ENCODE data around the gene SLC7A1. TPM values are rescaled to one million over a fixed set of nuclear protein-coding genes. Genes with fewer than 3 reads are reported as not detected.

SLC7A1 gene
- total RNA-seq, 1 donor from 2014 or later, result 138 TPM

DNA sequence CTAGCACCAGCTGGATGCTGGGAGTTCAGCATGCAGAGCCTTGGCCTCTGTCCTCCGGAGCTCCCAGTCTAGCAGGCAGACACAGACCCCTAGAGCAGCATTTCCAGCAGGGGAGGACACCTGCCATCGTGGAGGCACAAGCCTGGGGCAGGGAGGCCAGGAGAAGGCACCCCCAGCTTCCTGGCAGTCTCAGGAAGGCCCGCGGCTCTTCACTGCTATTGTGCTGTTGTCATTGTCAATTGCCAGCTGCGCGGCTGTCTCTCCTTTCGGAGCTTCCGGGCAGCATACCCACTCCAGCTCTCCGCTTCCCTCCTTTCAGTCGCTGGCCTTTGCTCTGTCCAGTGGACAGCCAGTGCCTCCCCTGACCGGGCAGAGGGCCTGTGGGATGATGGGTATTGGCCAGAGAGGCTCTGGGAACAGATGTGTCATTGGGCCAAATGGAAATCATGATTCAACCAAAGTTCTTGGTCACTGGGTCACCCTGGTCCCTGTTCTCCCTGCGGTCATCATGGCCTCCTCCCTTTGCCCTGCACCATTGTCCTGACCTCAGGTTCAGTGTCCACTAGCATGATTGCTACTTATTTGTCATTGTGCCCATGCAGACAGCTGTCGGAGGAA lies 93.0 kb downstream of the SLC7A1 start:
- no peak for DNase-seq
- Mint-ChIP-seq H3K36me3 (ENCODE audit: low read depth) (no peaks in the 10 kb centered on the region), H3K4me3 (no peak overlapping the region), H3K27ac (no peak overlapping the region), H3K9me3 (no peaks in the 10 kb centered on the region), H3K27me3 (peaks cover 10% of the 10 kb centered on the region), H3K4me1 (peaks cover 2% of the 10 kb centered on the region)
- intact Hi-C loops (cut with micrococcal nuclease), result no loop called here

DNA sequence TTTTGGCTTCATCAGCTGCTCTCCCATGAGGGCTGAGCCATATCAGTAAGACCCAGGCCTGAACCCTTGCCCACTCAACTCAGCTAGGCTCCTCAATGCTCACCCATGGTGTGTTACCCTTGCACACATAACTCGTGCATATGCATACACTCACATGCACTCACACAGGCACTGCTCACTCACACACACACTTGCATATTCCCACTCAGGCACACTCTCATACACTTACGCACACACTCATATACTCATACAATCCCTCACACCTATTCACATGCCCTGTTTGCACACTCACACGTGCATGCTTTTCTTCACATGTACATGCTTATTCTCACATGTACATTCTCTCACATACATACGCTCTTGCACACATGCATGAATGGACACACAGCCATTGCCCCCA lies 93.8 kb downstream of the SLC7A1 start:
- H3K4me3 Mint-ChIP-seq, result no peak overlapping the region
- no peak overlapping the region for H3K27ac Mint-ChIP-seq
- intact Hi-C loops (cut with micrococcal nuclease), result no loop called here
- peaks cover 14% of the 10 kb centered on the region for H3K27me3 Mint-ChIP-seq
- no peaks in the 10 kb centered on the region for H3K9me3 Mint-ChIP-seq
- H3K4me1 Mint-ChIP-seq, result peaks cover 2% of the 10 kb centered on the region
- H3K36me3 Mint-ChIP-seq (ENCODE audit: low read depth), result no peaks in the 10 kb centered on the region
- DNase-seq, result no peak

DNA sequence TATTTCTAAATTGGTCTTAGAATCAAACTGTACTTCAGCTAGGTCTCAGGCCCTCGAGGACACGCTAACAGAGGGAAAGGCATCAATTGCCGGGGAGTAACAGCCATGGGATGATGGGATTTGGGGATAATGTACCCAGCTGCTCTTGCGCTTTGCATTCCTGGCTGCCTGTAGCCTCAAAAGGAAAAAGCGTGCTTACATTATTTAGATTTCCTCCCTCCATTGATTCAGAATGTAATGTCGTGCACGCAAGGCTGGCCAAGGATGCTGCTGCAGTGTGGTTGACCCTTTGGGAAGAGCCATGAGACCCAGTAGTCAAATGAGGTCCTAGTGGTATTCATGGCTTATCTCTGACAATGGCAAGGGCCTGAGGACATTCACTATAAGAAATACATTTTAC lies 95.1 kb downstream of the SLC7A1 start:
- Mint-ChIP-seq H3K4me3 (no peak overlapping the region), H3K27me3 (peaks cover 21% of the 10 kb centered on the region), H3K27ac (no peak overlapping the region), H3K36me3 (ENCODE audit: low read depth) (no peaks in the 10 kb centered on the region), H3K9me3 (no peaks in the 10 kb centered on the region), H3K4me1 (peaks cover 8% of the 10 kb centered on the region)
- no peak for DNase-seq
- intact Hi-C loops (cut with micrococcal nuclease), result no loop called here

DNA sequence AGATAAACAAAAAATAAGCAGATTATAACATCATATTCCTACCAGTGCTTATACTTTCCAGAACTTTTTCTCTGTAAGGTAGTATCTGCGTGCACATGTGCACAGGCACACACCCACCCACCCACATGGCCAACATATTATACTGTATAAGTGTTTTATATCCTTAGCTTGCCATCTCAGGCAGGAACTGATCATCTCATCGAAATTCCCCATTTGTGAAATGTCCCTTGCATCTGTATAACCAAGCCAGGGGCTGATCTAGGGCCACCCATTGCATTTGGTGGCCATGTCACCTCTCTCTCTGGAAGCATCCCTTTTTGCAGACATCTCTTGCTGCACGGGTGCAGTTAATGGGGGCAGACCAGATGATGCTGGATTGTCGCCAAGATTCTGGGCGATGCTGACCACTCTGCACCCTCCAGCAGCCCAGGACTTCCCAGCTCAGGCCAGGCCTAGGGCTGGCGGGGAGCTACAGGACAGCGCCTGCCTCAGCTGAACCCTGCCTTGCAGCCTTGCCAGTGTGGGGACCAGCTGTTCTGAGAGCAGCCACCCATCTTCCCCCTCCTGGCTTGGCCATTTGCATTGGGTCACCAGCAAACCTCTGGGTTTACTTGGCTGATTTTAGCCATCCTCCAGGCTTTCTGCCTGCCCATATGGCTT lies 95.9 kb downstream of the SLC7A1 start:
- Mint-ChIP-seq H3K27me3 (peaks cover 21% of the 10 kb centered on the region), H3K27ac (no peak overlapping the region), H3K4me1 (peaks cover 8% of the 10 kb centered on the region), H3K36me3 (ENCODE audit: low read depth) (no peaks in the 10 kb centered on the region), H3K9me3 (no peaks in the 10 kb centered on the region), H3K4me3 (no peak overlapping the region)
- no peak for DNase-seq
- intact Hi-C loops (cut with micrococcal nuclease), result no loop called here

DNA sequence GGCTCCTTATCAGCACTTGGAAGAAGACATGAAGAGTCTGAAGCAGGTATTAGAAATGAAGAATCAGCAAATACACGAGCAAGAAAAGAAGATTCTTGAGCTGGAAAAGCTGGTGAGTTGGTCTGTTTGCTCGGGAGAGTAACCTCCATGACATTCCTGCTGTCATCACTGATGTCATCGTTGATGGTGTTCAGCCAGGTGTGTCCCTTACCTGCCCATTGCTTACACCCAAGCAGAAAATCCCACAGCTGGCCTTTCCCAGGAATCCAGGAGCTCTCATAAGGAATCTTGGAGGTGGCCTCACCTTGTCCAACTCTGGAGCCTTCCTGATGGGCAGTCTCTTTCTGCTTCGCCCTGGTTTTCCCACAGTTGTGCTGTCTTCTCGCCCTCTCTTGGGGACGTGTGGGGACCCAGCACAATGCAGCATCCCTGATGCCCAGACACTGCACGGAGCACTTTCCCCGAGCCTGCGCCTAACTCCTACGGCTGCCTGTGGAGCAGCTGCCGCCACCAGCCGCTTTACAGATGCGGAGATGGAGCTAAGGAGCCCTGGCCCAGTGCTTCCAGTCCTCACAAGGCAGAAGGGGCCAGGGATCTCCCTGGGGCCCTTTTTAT lies 97.0 kb downstream of the SLC7A1 start:
- intact Hi-C loops (cut with micrococcal nuclease), result no loop called here
- peaks cover 22% of the 10 kb centered on the region for H3K27me3 Mint-ChIP-seq
- DNase-seq, result no peak
- no peak overlapping the region for H3K4me3 Mint-ChIP-seq
- no peaks in the 10 kb centered on the region for H3K36me3 Mint-ChIP-seq (ENCODE audit: low read depth)
- peaks cover 8% of the 10 kb centered on the region for H3K4me1 Mint-ChIP-seq
- no peaks in the 10 kb centered on the region for H3K9me3 Mint-ChIP-seq
- H3K27ac Mint-ChIP-seq, result no peak overlapping the region

DNA sequence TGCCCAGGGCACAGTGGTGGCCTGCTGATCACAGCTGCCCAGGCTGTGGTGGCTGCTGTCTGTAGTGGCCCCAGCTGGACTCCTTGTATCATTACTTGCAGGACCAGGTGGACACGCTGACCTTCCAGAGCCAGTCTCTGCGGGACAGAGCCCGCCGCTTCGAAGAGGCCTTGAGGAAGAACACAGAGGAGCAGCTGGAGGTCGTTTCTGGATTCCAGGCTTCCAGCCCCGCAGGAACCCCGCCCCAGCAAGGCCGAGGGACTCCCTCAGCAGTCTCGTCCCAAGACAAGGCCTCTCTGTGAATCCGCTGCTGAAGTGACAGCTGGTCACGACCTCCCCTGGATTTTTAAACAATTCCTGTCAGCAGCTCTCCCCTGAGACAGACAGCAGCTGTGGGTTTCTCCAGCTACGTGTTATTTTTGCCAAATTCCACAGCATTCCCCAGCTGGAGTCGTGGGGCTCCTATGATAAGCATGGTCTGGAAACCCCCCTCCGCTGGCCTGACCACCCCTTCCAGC lies 98.3 kb downstream of the SLC7A1 start:
- Mint-ChIP-seq H3K4me1 (peaks cover 7% of the 10 kb centered on the region), H3K4me3 (no peak overlapping the region), H3K27me3 (peaks cover 16% of the 10 kb centered on the region), H3K36me3 (ENCODE audit: low read depth) (no peaks in the 10 kb centered on the region), H3K9me3 (no peaks in the 10 kb centered on the region), H3K27ac (no peak overlapping the region)
- no peak for DNase-seq
- intact Hi-C loops (cut with micrococcal nuclease), result no loop called here

DNA sequence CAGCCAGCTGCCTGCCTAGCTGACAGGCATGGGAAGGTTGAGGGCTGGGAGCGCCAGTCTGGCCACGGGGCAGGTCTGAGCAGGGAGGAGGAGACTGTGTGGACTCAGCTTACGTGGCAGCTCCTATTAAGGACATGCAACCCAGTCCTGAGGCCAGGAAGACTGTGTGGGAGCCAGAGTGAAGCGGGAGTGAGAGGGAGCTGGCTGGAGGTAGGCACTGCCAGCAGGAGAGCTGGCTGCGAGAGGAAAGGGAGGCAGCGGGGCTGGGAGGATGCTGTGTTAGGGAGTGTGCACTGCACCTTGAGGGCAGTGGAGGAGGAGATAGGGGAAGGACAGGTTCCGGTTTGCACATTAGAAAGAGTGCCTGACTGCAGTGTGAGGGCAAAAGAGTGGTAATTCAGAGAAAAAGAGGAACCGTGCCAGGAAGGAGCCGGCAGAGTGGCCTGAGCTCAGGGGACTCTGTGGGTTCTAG lies 99.2 kb downstream of the SLC7A1 start:
- H3K4me3 Mint-ChIP-seq, result no peak overlapping the region
- no peaks in the 10 kb centered on the region for H3K9me3 Mint-ChIP-seq
- peaks cover 14% of the 10 kb centered on the region for H3K27me3 Mint-ChIP-seq

DNA sequence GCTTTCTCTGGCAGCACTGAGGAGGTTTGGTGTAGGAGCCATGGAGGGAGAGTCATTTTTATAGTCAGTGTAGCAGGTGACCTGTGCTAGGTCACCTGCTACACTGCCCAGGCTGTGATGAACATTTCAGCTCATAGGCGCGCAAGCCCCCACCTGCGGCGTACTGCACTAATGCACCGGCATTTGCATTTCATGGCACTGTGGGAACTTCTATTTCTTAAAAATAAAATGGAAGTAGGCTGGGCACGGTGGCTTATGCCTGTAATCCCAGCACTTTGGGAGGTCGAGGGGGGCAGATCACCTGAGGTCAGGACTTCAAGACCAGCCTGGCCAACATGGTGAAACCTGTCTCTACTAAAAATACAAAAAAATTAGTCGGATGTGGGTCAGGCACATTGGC lies 101.0 kb downstream of the SLC7A1 start:
- intact Hi-C loops (cut with micrococcal nuclease), result no loop called here
- Mint-ChIP-seq H3K4me3 (no peak overlapping the region), H3K27ac (no peak overlapping the region), H3K27me3 (peaks cover 14% of the 10 kb centered on the region), H3K36me3 (ENCODE audit: low read depth) (no peaks in the 10 kb centered on the region), H3K9me3 (no peaks in the 10 kb centered on the region), H3K4me1 (peaks cover 7% of the 10 kb centered on the region)
- DNase-seq, result no peak

More for the DNA sequence above, 99.2 kb downstream of the SLC7A1 start:
- intact Hi-C loops (cut with micrococcal nuclease), result no loop called here
- Mint-ChIP-seq H3K27ac (no peak overlapping the region), H3K36me3 (ENCODE audit: low read depth) (no peaks in the 10 kb centered on the region), H3K4me1 (peaks cover 7% of the 10 kb centered on the region)
- DNase-seq, result no peak

DNA sequence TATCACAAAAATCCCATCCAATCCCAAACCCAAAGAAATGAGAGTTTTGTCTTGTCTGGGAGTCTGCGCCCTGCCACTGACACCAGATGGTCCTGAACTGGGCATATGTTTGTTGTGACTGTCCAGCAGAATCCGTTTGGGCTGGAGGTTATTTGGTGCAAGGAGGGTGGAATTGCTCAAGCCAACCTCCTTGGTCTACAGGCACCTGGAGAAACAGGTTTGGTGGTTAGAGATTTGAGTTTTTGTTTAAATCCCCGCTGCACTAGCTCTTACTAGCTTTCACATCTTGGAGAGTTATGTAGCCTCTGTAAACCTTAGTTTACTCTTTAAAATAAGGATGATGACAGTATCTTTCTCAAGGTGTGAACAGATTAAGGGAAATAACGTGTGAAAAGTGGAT lies 101.7 kb downstream of the SLC7A1 start:
- Mint-ChIP-seq H3K9me3 (no peaks in the 10 kb centered on the region), H3K27me3 (peaks cover 14% of the 10 kb centered on the region), H3K27ac (no peak overlapping the region), H3K4me1 (peaks cover 7% of the 10 kb centered on the region), H3K36me3 (ENCODE audit: low read depth) (no peaks in the 10 kb centered on the region), H3K4me3 (no peak overlapping the region)
- intact Hi-C loops (cut with micrococcal nuclease), result no loop called here
- no peak for DNase-seq

DNA sequence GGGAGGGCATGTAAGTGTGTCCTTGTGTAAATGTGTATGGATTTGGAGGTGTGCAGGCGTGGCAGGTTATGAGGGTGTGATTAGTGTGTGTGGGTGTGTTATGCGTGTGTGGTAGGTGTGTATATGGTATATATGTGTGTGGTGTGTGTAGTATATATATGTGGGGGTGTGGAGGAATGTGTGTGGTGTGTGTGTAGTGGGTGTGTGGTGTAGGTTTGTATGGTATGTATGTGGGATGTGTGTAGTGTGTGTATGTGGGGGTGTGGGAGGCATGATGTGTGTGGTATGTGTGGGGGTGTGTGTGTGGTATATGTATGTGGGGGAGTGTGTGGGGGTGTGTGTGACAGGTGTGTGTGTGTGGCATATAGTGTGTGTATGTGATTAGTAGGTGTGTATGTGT lies 104.2 kb downstream of the SLC7A1 start:
- H3K9me3 Mint-ChIP-seq, result no peaks in the 10 kb centered on the region
- H3K27me3 Mint-ChIP-seq, result peaks cover 6% of the 10 kb centered on the region
- DNase-seq, result no peak
- no peaks in the 10 kb centered on the region for H3K36me3 Mint-ChIP-seq (ENCODE audit: low read depth)
- peaks cover 3% of the 10 kb centered on the region for H3K4me1 Mint-ChIP-seq
- H3K4me3 Mint-ChIP-seq, result no peak overlapping the region
- intact Hi-C loops (cut with micrococcal nuclease), result no loop called here
- no peak overlapping the region for H3K27ac Mint-ChIP-seq

DNA sequence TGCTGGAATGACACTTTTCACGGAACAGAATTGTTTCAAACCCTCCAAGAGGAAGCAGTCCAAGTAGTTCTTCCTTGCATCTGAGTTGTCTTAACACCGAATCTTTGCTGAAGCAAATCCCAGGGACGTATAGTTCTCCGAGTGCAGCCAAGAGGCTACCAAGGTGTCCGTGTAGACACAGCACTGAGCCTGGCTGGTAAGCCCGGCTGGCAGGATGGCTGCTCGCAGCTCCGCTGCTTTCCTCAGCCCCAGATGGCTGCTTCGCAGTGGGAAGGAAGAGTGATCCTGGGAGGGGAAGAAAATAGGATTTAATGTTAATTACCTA lies 105.0 kb downstream of the SLC7A1 start:
- Mint-ChIP-seq H3K36me3 (ENCODE audit: low read depth) (no peaks in the 10 kb centered on the region), H3K4me3 (no peak overlapping the region), H3K27ac (no peak overlapping the region), H3K27me3 (peaks cover 4% of the 10 kb centered on the region), H3K4me1 (no peaks in the 10 kb centered on the region), H3K9me3 (no peaks in the 10 kb centered on the region)
- no peak for DNase-seq
- intact Hi-C loops (cut with micrococcal nuclease), result no loop called here

DNA sequence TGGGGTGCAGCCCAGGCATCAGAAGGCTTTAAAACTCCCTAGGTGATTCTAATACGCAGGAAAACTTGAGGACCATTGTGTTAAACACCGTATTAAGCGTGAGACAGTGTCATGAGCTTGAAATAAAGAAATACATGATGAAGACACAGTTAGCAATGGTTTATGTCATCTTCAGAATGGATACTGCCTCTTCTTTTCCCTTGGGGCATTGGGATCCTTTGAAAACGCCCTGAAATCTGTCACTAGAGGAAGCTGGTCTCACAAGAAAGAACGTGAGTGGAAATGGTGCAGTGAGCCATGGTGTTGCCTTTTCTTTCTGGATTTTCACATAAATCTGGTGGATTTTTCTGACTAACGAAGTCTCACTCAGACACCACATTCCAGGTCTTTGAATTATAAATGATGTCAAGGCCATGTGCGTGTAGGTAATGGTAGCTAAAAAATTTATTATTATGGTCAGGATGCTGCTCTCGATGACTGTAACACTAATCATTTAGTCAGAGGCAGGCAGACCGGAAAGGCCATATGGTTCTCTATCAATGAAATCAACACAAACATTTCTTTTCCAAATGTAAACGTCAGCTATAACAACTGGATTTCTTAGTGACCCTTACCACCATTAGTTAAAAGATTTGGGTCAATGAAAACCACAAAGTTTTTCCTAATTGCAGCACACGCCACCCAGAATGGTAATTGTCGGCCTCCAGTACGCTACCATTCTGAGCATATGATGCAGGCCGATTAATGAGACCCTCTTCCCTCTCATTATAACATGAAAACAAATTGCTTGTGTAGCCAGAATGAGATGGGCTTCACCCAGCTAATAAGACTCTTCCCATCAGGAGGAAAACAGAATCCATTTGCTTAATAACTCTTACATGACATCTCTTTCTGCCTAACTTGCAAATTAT lies 105.6 kb downstream of the SLC7A1 start:
- Mint-ChIP-seq H3K4me1 (no peaks in the 10 kb centered on the region), H3K4me3 (no peak overlapping the region)
- no peak for DNase-seq

DNA sequence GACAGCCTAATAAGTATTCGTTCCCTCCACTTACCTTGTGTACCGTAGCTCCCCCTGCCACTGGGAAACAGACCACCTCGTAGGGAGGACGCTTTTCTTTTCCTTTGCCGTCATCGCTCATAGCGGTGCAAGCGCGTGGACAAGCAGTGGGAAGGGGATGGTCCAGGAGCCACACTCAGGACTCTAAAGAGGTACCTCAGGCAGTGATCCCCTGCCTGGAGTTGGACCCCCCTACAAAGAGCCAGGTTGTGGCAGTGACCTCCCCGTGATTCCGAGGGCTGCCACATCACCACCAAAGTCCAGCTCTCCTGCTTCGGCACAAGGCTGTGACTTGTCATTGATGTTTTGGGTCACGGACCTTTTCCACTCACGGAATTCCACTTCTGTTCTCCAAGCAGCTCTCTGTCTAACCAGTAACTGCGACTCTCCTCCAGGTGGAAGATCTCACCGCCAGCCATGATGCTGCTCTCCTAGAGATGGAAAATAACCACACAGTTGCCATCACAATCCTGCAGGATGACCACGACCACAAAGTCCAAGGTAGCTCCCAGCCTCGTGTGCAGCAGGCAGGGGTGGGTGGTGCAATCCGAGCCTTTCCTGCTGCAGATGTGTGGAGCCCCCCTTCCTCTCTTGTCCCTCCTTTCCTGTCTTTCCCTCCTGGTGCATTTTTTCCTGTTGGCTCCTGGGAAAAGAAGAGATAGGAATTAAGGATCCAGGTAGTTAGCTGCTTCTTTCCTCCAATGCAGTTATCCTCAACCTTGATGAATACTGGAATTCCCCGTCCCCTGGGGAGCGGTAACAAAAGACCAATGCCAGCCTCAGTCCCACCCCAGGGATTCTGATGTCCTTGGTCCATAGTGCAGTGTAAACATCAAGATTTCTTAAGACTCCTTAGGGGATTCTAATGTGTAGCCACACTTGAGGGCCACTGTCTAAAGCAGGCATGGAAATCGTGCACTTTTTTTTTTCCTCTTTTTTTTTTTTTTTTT lies 107.7 kb downstream of the SLC7A1 start:
- no peak for DNase-seq
- H3K27me3 Mint-ChIP-seq, result peaks cover 2% of the 10 kb centered on the region
- H3K36me3 Mint-ChIP-seq (ENCODE audit: low read depth), result no peaks in the 10 kb centered on the region
- H3K4me1 Mint-ChIP-seq, result no peaks in the 10 kb centered on the region
- H3K27ac Mint-ChIP-seq, result no peak overlapping the region
- intact Hi-C loops (cut with micrococcal nuclease), result no loop called here
- H3K9me3 Mint-ChIP-seq, result no peaks in the 10 kb centered on the region
- no peak overlapping the region for H3K4me3 Mint-ChIP-seq

More for the DNA sequence above, 105.6 kb downstream of the SLC7A1 start:
- H3K27me3 Mint-ChIP-seq, result peaks cover 4% of the 10 kb centered on the region
- H3K27ac Mint-ChIP-seq, result no peak overlapping the region
- intact Hi-C loops (cut with micrococcal nuclease), result no loop called here
- H3K36me3 Mint-ChIP-seq (ENCODE audit: low read depth), result no peaks in the 10 kb centered on the region
- H3K9me3 Mint-ChIP-seq, result no peaks in the 10 kb centered on the region

Data from activated CD4-positive, alpha-beta T cell treated with anti-CD3 and anti-CD28 coated beads, Interleukin-2, amount 10 ng/mL, durations not matched to agents 24 days and 14 days (primary cell).